Activated CD4-positive, alpha-beta T cell treated with anti-CD3 and anti-CD28 coated beads for 36 hours (primary cell): ENCODE data around the gene NRN1L. TPM values are rescaled to one million over a fixed set of nuclear protein-coding genes. Genes with fewer than 3 reads are reported as not detected.
"Not testable (repeated sequence)": the region's sequence is repeated elsewhere in the genome, so short reads cannot be mapped to it uniquely, and the experiment has no call there.

ENCODE experiments used
- ATAC-seq: fragments of 200-7000 bp; cut with Tn5 transposase; one replicate; pipeline ENCODE4 v1.10.0; 2021; ENCODE audit warnings: mild to moderate bottlenecking, moderate library complexity
- CTCF ChIA-PET: fragments of 350-600 bp; sonication (Branson Sonifier 250); formaldehyde crosslinking; loops from one replicate; lab custom pipeline; 2021; ENCODE audit warnings: antibody characterized with exemption; lab: Charles Lee
- POLR2A ChIA-PET: fragments of 350-600 bp; sonication (Branson Sonifier 250); formaldehyde crosslinking; loops from one replicate; lab custom pipeline; 2021; ENCODE audit warnings: antibody characterized with exemption, inconsistent platforms; lab: Charles Lee
- DNase-seq: peaks from one replicate; pipeline ENCODE4 v3.0.0-alpha.2; 2020
- H3K27ac Mint-ChIP-seq: one replicate; pipeline ENCODE4 v1.8.0; 2021; ENCODE audit warnings: mixed read lengths
- H3K27me3 Mint-ChIP-seq: one replicate; pipeline ENCODE4 v1.8.0; 2021; ENCODE audit warnings: mixed read lengths
- H3K36me3 Mint-ChIP-seq: one replicate; pipeline ENCODE4 v1.8.0; 2021; ENCODE audit warnings: low read depth, mixed read lengths
- H3K4me1 Mint-ChIP-seq: one replicate; pipeline ENCODE4 v1.8.0; 2021; ENCODE audit warnings: mixed read lengths
- H3K4me3 Mint-ChIP-seq: one replicate; pipeline ENCODE4 v1.8.0; 2021; ENCODE audit warnings: mild to moderate bottlenecking, moderate library complexity, mixed read lengths
- H3K9me3 Mint-ChIP-seq: one replicate; pipeline ENCODE4 v1.8.0; 2021; ENCODE audit warnings: low read depth, mixed read lengths
- intact Hi-C, 2 experiments: fragments of 100-400 bp; cut with DNase I in 1 of 2; cut with micrococcal nuclease in 1 of 2; formaldehyde crosslinking; loops; one replicate each; pipeline versions ENCODE4 v1.14.2 to v1.15.1; 2022 to 2024; cut with DNase I, micrococcal nuclease
- total RNA-seq, 2 experiments: library from RNA; stranded (reverse); gene quantifications; one replicate each; pipeline ENCODE4 v1.2.3, GENCODE V29; 2021

The NRN1L gene
- total RNA-seq, 2 experiments from 2014 or later = not detected

DNA sequence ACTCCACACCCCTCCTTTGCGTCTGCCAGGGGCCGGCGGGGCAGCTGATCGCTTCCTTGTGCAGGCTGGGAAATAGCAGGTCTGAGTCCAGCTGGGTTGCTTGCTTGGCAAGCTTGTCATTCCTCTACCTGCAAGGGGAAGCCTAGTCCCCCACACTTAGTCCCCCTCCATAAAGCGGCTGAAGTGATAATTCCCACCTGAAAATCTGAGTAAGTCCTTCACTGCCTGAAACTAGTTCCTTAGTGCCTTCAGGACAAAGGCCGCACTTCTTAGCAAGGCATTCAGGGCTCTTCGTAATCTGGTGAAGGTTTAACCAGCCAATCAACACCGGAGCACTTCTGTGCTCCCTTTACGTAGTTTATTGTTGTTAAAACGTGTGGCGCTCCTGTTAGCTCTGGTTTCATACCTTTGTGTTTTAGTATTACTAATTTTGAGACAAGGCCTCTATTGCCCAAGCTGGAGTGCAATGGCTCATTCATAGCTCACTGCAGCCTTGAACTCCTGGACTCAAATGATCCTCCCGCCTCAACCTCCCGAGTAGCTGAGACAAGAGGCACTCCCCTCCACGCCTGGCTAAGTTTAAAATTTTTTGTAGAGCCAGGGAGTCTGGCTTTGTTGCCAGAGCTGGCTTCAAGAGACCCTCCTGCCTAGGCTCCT is 9.2 kb downstream of the NRN1L start:
- Mint-ChIP-seq H3K27me3 (no peaks in the 10 kb centered on the region), H3K9me3 (no peaks in the 10 kb centered on the region), H3K4me1 (peaks cover 30% of the 10 kb centered on the region), H3K4me3 (peak overlapping the region; percentile 92), H3K27ac (peak overlapping the region; percentile 92), H3K36me3 (peaks cover 2% of the 10 kb centered on the region)
- ATAC-seq (no peak), DNase-seq (no peak)
- ChIA-PET CTCF (interaction anchor here (0.6 to 1.2 kb wide), 6 partner anchors 10 to 77 kb away, joined by 3 to 5 read pairs (median 4); no protein-coding TSS in a partner anchor), POLR2A (interaction anchor here (1.6 kb wide), 1 partner anchor 24 kb away, joined by 10 read pairs; no protein-coding TSS in a partner anchor)
- intact Hi-C loops = loop anchor here (1.0 to 5.0 kb wide), 14 partner anchors 21 to 332 kb away; partner anchors contain the start of genes NUTF2 (in 2 of the 2), SLC12A4 (in 2 of the 2), ACD (in 1 of the 2) and CENPT (in 1 of the 2)

- CTCF ChIA-PET = interaction anchor here (0.5 to 1.9 kb wide), 8 partner anchors 9 to 376 kb away, joined by 3 to 7 read pairs (median 3); no protein-coding TSS in a partner anchor
- Mint-ChIP-seq H3K4me1 (peaks cover 30% of the 10 kb centered on the region), H3K4me3 (no peak overlapping the region), H3K27ac (no peak overlapping the region), H3K36me3 (peaks cover 2% of the 10 kb centered on the region), H3K9me3 (no peaks in the 10 kb centered on the region), H3K27me3 (no peaks in the 10 kb centered on the region)
- POLR2A ChIA-PET = interaction anchor here (0.6 to 1.1 kb wide), 3 partner anchors 13 to 1300 kb away, joined by 3 to 5 read pairs (median 3); no protein-coding TSS in a partner anchor
- intact Hi-C loops = no loop called here
- no peak for ATAC-seq
- no peak for DNase-seq
These were observed 12.5 kb downstream of the NRN1L start for GRCh38 chr16:67897231-67897630.

GRCh38 chr16:67901734-67902133 is 17.0 kb downstream of the NRN1L start:
- H3K36me3 Mint-ChIP-seq = peaks cover 2% of the 10 kb centered on the region
- intact Hi-C loops = no loop called here
- DNase-seq (no peak), ATAC-seq (no peak)
- POLR2A ChIA-PET = no interaction called here
- no peaks in the 10 kb centered on the region for H3K9me3 Mint-ChIP-seq
- no peak overlapping the region for H3K27ac Mint-ChIP-seq
- H3K4me3 Mint-ChIP-seq = no peak overlapping the region
- CTCF ChIA-PET = interaction anchor here (0.6 to 1.4 kb wide), 3 partner anchors 16 to 427 kb away, joined by 3 read pairs; no protein-coding TSS in a partner anchor
- no peaks in the 10 kb centered on the region for H3K27me3 Mint-ChIP-seq
- H3K4me1 Mint-ChIP-seq = peaks cover 4% of the 10 kb centered on the region

DNA sequence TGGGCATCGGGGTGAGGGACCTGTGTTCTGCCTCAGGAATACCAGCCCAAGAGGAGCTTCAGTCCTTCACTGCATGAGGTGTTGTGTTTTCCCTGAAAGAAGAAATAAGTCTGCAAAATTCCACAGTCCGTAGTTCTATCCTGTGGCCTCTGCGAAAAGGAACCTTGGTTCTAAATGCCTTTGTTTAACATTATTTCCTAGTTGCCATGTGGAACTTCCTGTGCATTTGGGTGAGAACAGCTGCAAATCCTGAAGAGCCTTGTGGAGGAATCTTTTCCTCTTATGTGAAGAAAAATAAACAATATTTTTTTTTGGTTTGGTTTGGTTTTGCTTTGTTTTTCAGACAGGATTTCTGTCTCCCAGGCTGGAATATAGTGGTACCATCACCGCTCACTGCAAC is 18.1 kb downstream of the NRN1L start:
- DNase-seq (no peak), ATAC-seq (no peak)
- Mint-ChIP-seq H3K36me3 (peaks cover 2% of the 10 kb centered on the region), H3K27ac (peak overlapping the region; percentile 55), H3K9me3 (no peaks in the 10 kb centered on the region), H3K27me3 (no peaks in the 10 kb centered on the region), H3K4me3 (no peak overlapping the region), H3K4me1 (peaks cover 4% of the 10 kb centered on the region)
- ChIA-PET POLR2A (no interaction called here), CTCF (no interaction called here)
- intact Hi-C loops = no loop called here

DNA sequence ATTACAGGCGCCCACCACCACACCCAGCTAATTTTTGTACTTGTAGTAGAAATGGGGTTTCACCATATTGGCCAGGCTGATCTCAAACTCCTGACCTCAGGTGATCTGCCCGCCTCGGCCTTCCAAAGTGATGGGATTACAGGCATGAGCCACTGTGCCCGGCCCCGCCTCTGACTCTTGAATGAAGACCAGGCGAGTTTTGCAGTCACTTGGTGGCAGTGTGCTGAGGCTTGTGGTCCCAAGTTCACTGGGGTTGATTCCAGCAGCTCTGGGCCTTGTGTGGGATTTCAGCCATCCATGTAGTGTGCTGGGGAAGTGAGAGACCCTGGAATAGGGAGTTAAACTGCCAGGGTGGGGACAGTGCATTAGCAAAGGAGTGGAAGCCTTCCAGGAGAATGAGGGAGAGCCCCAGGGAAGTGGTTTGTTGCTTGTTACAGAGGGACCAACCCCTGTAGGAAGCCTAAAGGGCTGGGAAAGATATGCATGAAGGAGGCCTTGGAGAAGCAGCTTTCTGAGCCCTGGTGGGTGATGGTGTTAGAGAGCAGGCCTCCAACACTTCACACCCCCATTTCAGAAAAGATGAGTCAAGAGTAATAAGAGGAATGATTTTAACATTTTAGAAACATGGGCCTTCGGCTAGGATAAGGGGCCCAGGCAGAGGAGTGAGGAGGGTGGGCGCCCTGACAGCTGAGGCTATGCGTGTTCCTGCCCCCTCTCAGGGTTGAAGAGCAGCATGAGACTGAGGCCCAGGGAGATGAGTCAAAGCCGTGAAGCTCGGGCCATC is 22.9 kb downstream of the NRN1L start:
- intact Hi-C loops = no loop called here
- ATAC-seq (no peak), DNase-seq (no peak)
- Mint-ChIP-seq H3K9me3 (no peaks in the 10 kb centered on the region), H3K36me3 (peaks cover 13% of the 10 kb centered on the region), H3K4me1 (peaks cover 18% of the 10 kb centered on the region), H3K4me3 (no peak overlapping the region), H3K27me3 (no peaks in the 10 kb centered on the region), H3K27ac (peak overlapping the region; percentile 79)
- POLR2A ChIA-PET = no interaction called here
- CTCF ChIA-PET = interaction anchor here (0.6 kb wide), 1 partner anchor 91 kb away, joined by 3 read pairs; no protein-coding TSS in a partner anchor

DNA sequence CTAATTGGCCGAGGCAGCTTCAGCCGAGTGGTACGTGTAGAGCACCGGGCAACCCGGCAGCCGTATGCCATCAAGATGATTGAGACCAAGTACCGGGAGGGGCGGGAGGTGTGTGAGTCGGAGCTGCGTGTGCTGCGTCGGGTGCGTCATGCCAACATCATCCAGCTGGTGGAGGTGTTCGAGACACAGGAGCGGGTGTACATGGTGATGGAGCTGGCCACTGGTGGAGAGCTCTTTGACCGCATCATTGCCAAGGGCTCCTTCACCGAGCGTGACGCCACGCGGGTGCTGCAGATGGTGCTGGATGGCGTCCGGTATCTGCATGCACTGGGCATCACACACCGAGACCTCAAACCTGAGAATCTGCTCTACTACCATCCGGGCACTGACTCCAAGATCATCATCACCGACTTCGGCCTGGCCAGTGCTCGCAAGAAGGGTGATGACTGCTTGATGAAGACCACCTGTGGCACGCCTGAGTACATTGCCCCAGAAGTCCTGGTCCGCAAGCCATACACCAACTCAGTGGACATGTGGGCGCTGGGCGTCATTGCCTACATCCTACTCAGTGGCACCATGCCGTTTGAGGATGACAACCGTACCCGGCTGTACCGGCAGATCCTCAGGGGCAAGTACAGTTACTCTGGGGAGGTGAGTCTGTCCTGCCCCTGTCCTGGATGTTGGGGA is 24.5 kb downstream of the NRN1L start:
- CTCF ChIA-PET = interaction anchor here (1.0 to 1.2 kb wide), 2 partner anchors 9 to 26 kb away, joined by 4 read pairs; no protein-coding TSS in a partner anchor
- Mint-ChIP-seq H3K36me3 (peaks cover 13% of the 10 kb centered on the region), H3K9me3 (no peaks in the 10 kb centered on the region), H3K4me1 (peaks cover 18% of the 10 kb centered on the region), H3K4me3 (no peak overlapping the region), H3K27me3 (no peaks in the 10 kb centered on the region), H3K27ac (peak overlapping the region; percentile 3)
- POLR2A ChIA-PET = no interaction called here
- intact Hi-C loops = no loop called here
- DNase-seq (no peak), ATAC-seq (no peak)

DNA sequence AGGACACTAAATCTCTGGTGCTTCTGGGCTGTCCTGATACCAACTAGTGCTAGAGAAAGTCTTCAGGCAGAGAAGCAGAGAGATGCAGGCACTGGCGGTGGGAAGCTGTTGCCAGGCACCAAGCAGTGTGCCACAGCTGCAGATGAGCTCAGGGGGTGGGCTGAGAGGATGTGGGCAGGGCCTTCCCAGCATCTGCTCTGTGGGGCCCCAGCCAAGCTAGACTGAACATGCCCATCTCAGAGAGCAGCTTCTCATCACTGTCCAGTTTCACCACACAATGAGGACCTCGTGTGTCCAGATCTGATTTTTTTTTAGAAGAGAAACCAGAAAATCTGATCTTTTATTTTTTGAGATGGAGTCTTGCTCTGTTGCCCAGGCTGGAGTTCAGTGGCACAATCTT is 25.5 kb downstream of the NRN1L start:
- peaks cover 18% of the 10 kb centered on the region for H3K4me1 Mint-ChIP-seq
- ChIA-PET POLR2A (interaction anchor here (0.6 kb wide), 1 partner anchor 1209 kb away, joined by 3 read pairs; no protein-coding TSS in a partner anchor), CTCF (interaction anchor here (0.7 to 2.0 kb wide), 3 partner anchors 27 to 94 kb away, joined by 3 to 4 read pairs (median 4); no protein-coding TSS in a partner anchor)
- no peak overlapping the region for H3K4me3 Mint-ChIP-seq
- DNase-seq (peak; percentile 73), ATAC-seq (peak; percentile 97)
- H3K36me3 Mint-ChIP-seq = peaks cover 11% of the 10 kb centered on the region
- peak overlapping the region; percentile 13 for H3K27ac Mint-ChIP-seq
- no peaks in the 10 kb centered on the region for H3K27me3 Mint-ChIP-seq
- H3K9me3 Mint-ChIP-seq = no peaks in the 10 kb centered on the region
- intact Hi-C loops = no loop called here

GRCh38 chr16:67914758-67915495 is 30.2 kb downstream of the NRN1L start:
- H3K9me3 Mint-ChIP-seq = no peaks in the 10 kb centered on the region
- ATAC-seq (no peak), DNase-seq (no peak)
- H3K4me3 Mint-ChIP-seq = no peak overlapping the region
- ChIA-PET CTCF (interaction anchor here (0.6 to 1.4 kb wide), 5 partner anchors 10 to 670 kb away, joined by 3 to 5 read pairs (median 3); no protein-coding TSS in a partner anchor), POLR2A (interaction anchor here (0.6 kb wide), 2 partner anchors 80 to 311 kb away, joined by 4 to 5 read pairs; no protein-coding TSS in a partner anchor)
- intact Hi-C loops = no loop called here
- peaks cover 32% of the 10 kb centered on the region for H3K4me1 Mint-ChIP-seq
- H3K27ac Mint-ChIP-seq = no peak overlapping the region
- H3K27me3 Mint-ChIP-seq = no peaks in the 10 kb centered on the region
- H3K36me3 Mint-ChIP-seq = peaks cover 4% of the 10 kb centered on the region

- H3K4me3 Mint-ChIP-seq, H3K27me3 Mint-ChIP-seq, DNase-seq, H3K9me3 Mint-ChIP-seq, intact Hi-C loops, ATAC-seq, H3K27ac Mint-ChIP-seq, H3K36me3 Mint-ChIP-seq: not testable (repeated sequence)
- H3K4me1 Mint-ChIP-seq = peaks cover 29% of the 10 kb centered on the region
- ChIA-PET POLR2A (interaction anchor here (0.6 kb wide), 1 partner anchor 311 kb away, joined by 4 read pairs; no protein-coding TSS in a partner anchor), CTCF (interaction anchor here (0.9 to 1.4 kb wide), 2 partner anchors 20 to 28 kb away, joined by 3 read pairs; no protein-coding TSS in a partner anchor)
These were observed 30.7 kb downstream of the NRN1L start for GRCh38 chr16:67915496-67915769.

- Mint-ChIP-seq H3K27me3 (no peaks in the 10 kb centered on the region), H3K9me3 (no peaks in the 10 kb centered on the region), H3K36me3 (no peaks in the 10 kb centered on the region), H3K4me3 (no peak overlapping the region), H3K27ac (no peak overlapping the region), H3K4me1 (peaks cover 25% of the 10 kb centered on the region)
- ChIA-PET POLR2A (no interaction called here), CTCF (interaction anchor here (0.9 kb wide), 1 partner anchor 20 kb away, joined by 3 read pairs; no protein-coding TSS in a partner anchor)
- ATAC-seq (no peak), DNase-seq (no peak)
- intact Hi-C loops = no loop called here
These were observed 31.4 kb downstream of the NRN1L start for GRCh38 chr16:67915831-67916723.
